ENCODE measurements around the gene HBQ1.

- TF ChIP-seq CTCF (IDR thresholded peaks at IDR 0.05; ENCODE audit: borderline replicate concordance, extremely low read depth, low read length, poor library complexity, severe bottlenecking) (no peak), EZH2 (IDR thresholded peaks at IDR 0.05; ENCODE audit: borderline replicate concordance, low read depth, low read length, severe bottlenecking) (no peak)
Measured at GRCh38 chr16:154217-155030, 25.8 kb upstream of the HBQ1 start.
